Fibroblast of pulmonary artery (primary cell): ENCODE data around the gene ANGPT4.

ENCODE experiments used
- DNase-seq: peaks from one replicate; pipeline ENCODE4 v3.0.0-alpha.2; 2010; ENCODE audit warnings: low read depth
- H3K4me3 ChIP-seq: replicated peaks from 2 replicates; pipeline ENCODE4 v1.5.1; 2011; ENCODE audit warnings: low read depth, mild to moderate bottlenecking, control low read depth, low read length, moderate library complexity
- CTCF ChIP-seq: IDR thresholded peaks from 2 replicates; pipeline ENCODE4 v1.5.1; 2011; ENCODE audit warnings: mild to moderate bottlenecking, control low read depth, low read length, inconsistent platforms; ENCODE audit errors: missing control alignments

ANGPT4 gene

GRCh38 chr20:835608-836045 lies 80.5 kb downstream of the ANGPT4 start:
- DNase-seq, result no peak
- H3K4me3 ChIP-seq, result no peak overlapping the region
- no peak for TF ChIP-seq CTCF

- no peak for DNase-seq
Observed at GRCh38 chr20:834151-834746, 81.9 kb downstream of the ANGPT4 start.

GRCh38 chr20:833450-834150 lies 82.5 kb downstream of the ANGPT4 start, which contains the start of gene FAM110A:
Gene FAM110A, plus strand, starts transcription at chr20:833715. Its CDS starts 11,090 bp downstream, at chr20:844805.
- no peak for TF ChIP-seq CTCF
- DNase-seq, result peak; percentile 95
- peak within 1 kb of the TSS; percentile 84 for H3K4me3 ChIP-seq

More at GRCh38 chr20:834151-834746, 81.9 kb downstream of the ANGPT4 start:
- no peak for TF ChIP-seq CTCF
- H3K4me3 ChIP-seq, result peak overlapping the region; percentile 84

- DNase-seq, result no peak
- H3K4me3 ChIP-seq, result peak overlapping the region; percentile 84
- no peak for TF ChIP-seq CTCF
Observed at GRCh38 chr20:833121-833449, 83.0 kb downstream of the ANGPT4 start.

- no peak overlapping the region for H3K4me3 ChIP-seq
- TF ChIP-seq CTCF, result no peak
- no peak for DNase-seq
Observed at GRCh38 chr20:831956-832355, 84.2 kb downstream of the ANGPT4 start.

- no peak overlapping the region for H3K4me3 ChIP-seq
- TF ChIP-seq CTCF, result no peak
- DNase-seq, result no peak
Observed at GRCh38 chr20:831251-831650, 84.9 kb downstream of the ANGPT4 start.
